CD14-positive monocyte (primary cell): Measurements from ENCODE around the gene RHNO1. TPM values are rescaled to one million over a fixed set of nuclear protein-coding genes. Genes with fewer than 3 reads are reported as not detected.

ENCODE experiments used
- DNase-seq, 3 donors: peaks; one replicate each; pipeline ENCODE4 v3.0.0-alpha.2; 2011 to 2022
- H2AFZ ChIP-seq: 2 replicates; pipeline ENCODE4 v1.6.0; 2012; ENCODE audit warnings: mild to moderate bottlenecking, low read depth, low read length, inconsistent platforms; ENCODE audit not compliant: insufficient read depth, poor library complexity, severe bottlenecking
- H3K27ac ChIP-seq, 2 donors: 1 replicate in 1 of 2; 2 replicates in 1 of 2; pipeline ENCODE4 v1.5.1; 2012 to 2013; ENCODE audit warnings: low read length in 2 of 2, control low read depth in 1 of 2, inconsistent platforms in 1 of 2, low read depth in 1 of 2, mild to moderate bottlenecking in 1 of 2
- H3K27me3 ChIP-seq, 2 donors: one replicate each; pipeline versions ENCODE4 v1.6.0 to v1.6.1; 2011 to 2013; ENCODE audit warnings: low read length in 2 of 2; ENCODE audit not compliant: control insufficient read depth in 2 of 2, insufficient read depth in 2 of 2
- H3K36me3 ChIP-seq, 2 donors: replicated peaks in 1 of 2; 1 replicate in 1 of 2; 2 replicates in 1 of 2; pipeline versions ENCODE4 v1.5.1 to v1.6.1; 2012 to 2013; ENCODE audit warnings: low read length in 2 of 2, control low read depth in 1 of 2, inconsistent platforms in 1 of 2, mild to moderate bottlenecking in 1 of 2; ENCODE audit not compliant: insufficient read depth in 2 of 2, control insufficient read depth in 1 of 2
- H3K4me1 ChIP-seq, 2 donors: 1 replicate in 1 of 2; 2 replicates in 1 of 2; pipeline versions ENCODE4 v1.5.1 to v1.6.1; 2012 to 2013; ENCODE audit warnings: low read length in 2 of 2, control low read depth in 1 of 2, inconsistent platforms in 1 of 2, mild to moderate bottlenecking in 1 of 2, moderate library complexity in 1 of 2; ENCODE audit not compliant: insufficient read depth in 2 of 2, control insufficient read depth in 1 of 2
- H3K4me2 ChIP-seq: replicated peaks from 2 replicates; pipeline ENCODE3; 2012; ENCODE audit warnings: low read length, moderate library complexity, mild to moderate bottlenecking; ENCODE audit not compliant: poor library complexity, severe bottlenecking; ENCODE audit errors: extremely low read depth
- H3K4me3 ChIP-seq, 3 experiments: fragments of 200-600 bp in 1 of 3; sonication (generic) in 1 of 3; replicated peaks in 1 of 3; 1 replicate in 2 of 3; 2 replicates in 1 of 3; pipeline ENCODE4 v1.5.1; 2011 to 2013; ENCODE audit warnings: low read length in 3 of 3, mild to moderate bottlenecking in 3 of 3, control low read depth in 2 of 3, low read depth in 2 of 3, inconsistent platforms in 1 of 3, moderate library complexity in 1 of 3
- H3K79me2 ChIP-seq: 2 replicates; pipeline ENCODE4 v1.6.0; 2012; ENCODE audit warnings: mild to moderate bottlenecking, control low read depth, inconsistent platforms, low read length, moderate library complexity; ENCODE audit not compliant: insufficient read depth
- H3K9ac ChIP-seq: 2 replicates; pipeline ENCODE4 v1.6.0; 2017; ENCODE audit warnings: low read length, mild to moderate bottlenecking; ENCODE audit not compliant: insufficient read depth, poor library complexity, severe bottlenecking
- H3K9me3 ChIP-seq, 2 donors: replicated peaks in 1 of 2; 1 replicate in 1 of 2; 2 replicates in 1 of 2; pipeline versions ENCODE4 v1.5.1 to v1.6.1; 2012 to 2013; ENCODE audit warnings: low read length in 2 of 2, control low read depth in 1 of 2; ENCODE audit not compliant: control insufficient read depth in 1 of 2, insufficient read depth in 1 of 2
- H4K20me1 ChIP-seq: 2 replicates; pipeline ENCODE4 v1.6.0; 2012; ENCODE audit warnings: mild to moderate bottlenecking, low read length, control low read depth, moderate library complexity; ENCODE audit not compliant: insufficient read depth
- H3K27ac Mint-ChIP-seq, 7 donors: one replicate each; pipeline ENCODE4 v1.8.0; 2020; ENCODE audit warnings: mild to moderate bottlenecking in 7 of 7, mixed read lengths in 7 of 7, moderate library complexity in 6 of 7, inconsistent platforms in 2 of 7
- H3K27me3 Mint-ChIP-seq, 3 donors: one replicate each; pipeline ENCODE4 v1.8.0; 2021 to 2022; ENCODE audit warnings: low read depth in 3 of 3, mild to moderate bottlenecking in 3 of 3, mixed read lengths in 3 of 3, moderate library complexity in 3 of 3, inconsistent platforms in 1 of 3
- H3K36me3 Mint-ChIP-seq, 2 donors: one replicate each; pipeline ENCODE4 v1.8.0; 2020; ENCODE audit warnings: mixed read lengths in 2 of 2, inconsistent platforms in 1 of 2, mild to moderate bottlenecking in 1 of 2
- H3K4me1 Mint-ChIP-seq: one replicate; pipeline ENCODE4 v1.8.0; 2020; ENCODE audit warnings: mild to moderate bottlenecking, mixed read lengths
- H3K4me3 Mint-ChIP-seq, 2 donors: one replicate each; pipeline ENCODE4 v1.8.0; 2020; ENCODE audit warnings: mild to moderate bottlenecking in 2 of 2, mixed read lengths in 2 of 2, moderate library complexity in 1 of 2
- H3K9me3 Mint-ChIP-seq, 7 donors: one replicate each; pipeline ENCODE4 v1.8.0; 2020 to 2022; ENCODE audit warnings: mixed read lengths in 7 of 7, mild to moderate bottlenecking in 6 of 7, moderate library complexity in 6 of 7, inconsistent platforms in 2 of 7
- WGBS: methylation state at CpG from one replicate; pipeline ENCODE4 v1.1.5; 2013; ENCODE audit warnings: missing lambda C conversion rate; ENCODE audit not compliant: insufficient coverage; 5-methylcytosine and 5-hydroxymethylcytosine counted together
- intact Hi-C, 2 donors: fragments of 100-400 bp; cut with micrococcal nuclease; formaldehyde crosslinking; loops; one replicate each; pipeline versions ENCODE4 v1.15.0 to v1.15.1; 2023
- polyA plus RNA-seq, 3 donors: library from polyadenylated mRNA; depleted of rRNA in 1 of 3; unstranded in 2 of 3; stranded (reverse) in 1 of 3; fragments of 300-500 nt in 2 of 3; fragments of >200 nt in 1 of 3; fragmentation: Illumina TruSeq in 2 of 3; gene quantifications; 1 replicate in 2 of 3; 2 replicates in 1 of 3; pipeline ENCODE4 v1.2.3, GENCODE V29; 2012 to 2021
- TF ChIP-seq, protein P1 (sequence below): fragments of 200-600 bp; IDR thresholded peaks from one replicate; pipeline ENCODE4 v1.8.0; 2022; ENCODE audit warnings: antibody characterized with exemption, mild to moderate bottlenecking

Gene RHNO1
- polyA plus RNA-seq, 3 donors, result 10.2 to 24.7 (median 19.8) TPM

DNA sequence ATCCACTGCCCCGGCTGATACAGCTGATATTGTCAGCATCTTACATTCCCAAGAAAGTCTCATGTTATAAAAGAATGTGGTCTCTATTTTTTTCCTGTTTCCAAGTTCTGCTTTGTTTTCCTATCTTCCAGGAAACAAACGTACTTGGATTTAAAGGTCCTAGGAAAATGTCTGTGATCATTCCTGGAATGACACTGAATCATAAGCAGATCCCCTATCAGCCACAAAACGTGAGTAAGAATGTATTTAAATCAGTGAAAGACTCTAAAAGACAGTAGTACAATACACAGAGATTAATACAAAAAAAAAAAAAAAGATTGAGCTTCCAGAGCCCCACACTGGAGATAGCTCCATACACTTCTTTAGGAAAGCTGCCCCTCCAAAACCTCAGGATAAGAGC lies 60.5 kb downstream of the RHNO1 start:
- no peak overlapping the region for H2AFZ ChIP-seq
- Mint-ChIP-seq H3K27ac (no peak overlapping the region), H3K9me3 (no peaks in the 10 kb centered on the region), H3K36me3 (peaks cover 15 to 22% of the 10 kb centered on the region in 2 donors), H3K4me1 (no peaks in the 10 kb centered on the region), H3K27me3 (no peaks in the 10 kb centered on the region), H3K4me3 (no peak overlapping the region)
- TF ChIP-seq, protein P1, sequence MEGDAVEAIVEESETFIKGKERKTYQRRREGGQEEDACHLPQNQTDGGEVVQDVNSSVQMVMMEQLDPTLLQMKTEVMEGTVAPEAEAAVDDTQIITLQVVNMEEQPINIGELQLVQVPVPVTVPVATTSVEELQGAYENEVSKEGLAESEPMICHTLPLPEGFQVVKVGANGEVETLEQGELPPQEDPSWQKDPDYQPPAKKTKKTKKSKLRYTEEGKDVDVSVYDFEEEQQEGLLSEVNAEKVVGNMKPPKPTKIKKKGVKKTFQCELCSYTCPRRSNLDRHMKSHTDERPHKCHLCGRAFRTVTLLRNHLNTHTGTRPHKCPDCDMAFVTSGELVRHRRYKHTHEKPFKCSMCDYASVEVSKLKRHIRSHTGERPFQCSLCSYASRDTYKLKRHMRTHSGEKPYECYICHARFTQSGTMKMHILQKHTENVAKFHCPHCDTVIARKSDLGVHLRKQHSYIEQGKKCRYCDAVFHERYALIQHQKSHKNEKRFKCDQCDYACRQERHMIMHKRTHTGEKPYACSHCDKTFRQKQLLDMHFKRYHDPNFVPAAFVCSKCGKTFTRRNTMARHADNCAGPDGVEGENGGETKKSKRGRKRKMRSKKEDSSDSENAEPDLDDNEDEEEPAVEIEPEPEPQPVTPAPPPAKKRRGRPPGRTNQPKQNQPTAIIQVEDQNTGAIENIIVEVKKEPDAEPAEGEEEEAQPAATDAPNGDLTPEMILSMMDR, result no peak
- H3K9me3 ChIP-seq, result no peaks in the 10 kb centered on the region
- H3K4me1 ChIP-seq, result no peaks in the 10 kb centered on the region
- H3K27me3 ChIP-seq, result no peaks in the 10 kb centered on the region
- intact Hi-C loops, result no loop called here
- H3K79me2 ChIP-seq, result no peaks in the 10 kb centered on the region
- no peak overlapping the region for H3K27ac ChIP-seq
- H3K36me3 ChIP-seq, result peaks cover 0 to 2% of the 10 kb centered on the region in 2 donors
- H3K4me3 ChIP-seq, result no peak overlapping the region
- DNase-seq, result no peak
- WGBS, result no CpG with 5 or more reads among the region's 3 CpGs
- no peak overlapping the region for H3K4me2 ChIP-seq
- no peak overlapping the region for H3K9ac ChIP-seq
- H4K20me1 ChIP-seq, result no peaks in the 10 kb centered on the region

Other genes starting within 250 kb of the RHNO1 start
- gene FKBP4, start 82.3 kb upstream of the RHNO1 start, polyA plus RNA-seq, result 10 to 100 TPM; 19.3 to 22.1 (median 20.1) TPM
- gene ITFG2, start 64.6 kb upstream of the RHNO1 start, polyA plus RNA-seq, result 10 to 100 TPM; 19.1 to 51.2 (median 24.0) TPM
- gene NRIP2, start 42.2 kb upstream of the RHNO1 start, polyA plus RNA-seq, result under 1 TPM in 2 of 3 donors, not detected in 1; 0.19 to 0.24 TPM
- gene TEX52, start 20.2 kb upstream of the RHNO1 start, polyA plus RNA-seq, result not detected
- gene FOXM1, start within 50 bp of the RHNO1 start, polyA plus RNA-seq, result under 1 TPM in 1 of 3 donors, not detected in 2; 0.03 TPM
- gene TULP3, start 13.7 kb downstream of the RHNO1 start, polyA plus RNA-seq, result 1 to 10 TPM; 1.7 to 3.6 (median 2.3) TPM
- gene TEAD4, start 82.2 kb downstream of the RHNO1 start, polyA plus RNA-seq, result not detected
- under 1 TPM; 0.15 to 0.34 (median 0.25) TPM for gene TSPAN9, start 200.2 kb downstream of the RHNO1 start, polyA plus RNA-seq